ENCODE results near the gene RNASE1. TPM values are rescaled to one million over a fixed set of nuclear protein-coding genes. Genes with fewer than 3 reads are reported as not detected.

RNASE1 gene
- total and polyA plus RNA-seq, 2 experiments from 2014 or later, result 0.56 to 1.7 TPM

Other genes starting within 250 kb of the RNASE1 start
- 0.24 and 0.74 TPM in 2 replicates for gene RNASE9, start 241.8 kb downstream of the RNASE1 start, total RNA-seq (2014; rRNA removed; shearing (Covaris generic))
- not detected in 2 replicates for gene RNASE9, start 241.8 kb downstream of the RNASE1 start, polyA plus RNA-seq (2016; fragmentation: Nextera tagmentation; extraction: Ambion mirVana)
- not detected in 2 replicates for gene RNASE11, start 214.8 kb downstream of the RNASE1 start, total RNA-seq (2014; rRNA removed; shearing (Covaris generic))
- not detected in 2 replicates for gene RNASE11, start 214.8 kb downstream of the RNASE1 start, polyA plus RNA-seq (2016; fragmentation: Nextera tagmentation; extraction: Ambion mirVana)
- gene RNASE12, start 211.5 kb downstream of the RNASE1 start, total RNA-seq (2014; rRNA removed; shearing (Covaris generic)), result not detected in 2 replicates
- not detected in 2 replicates for gene RNASE12, start 211.5 kb downstream of the RNASE1 start, polyA plus RNA-seq (2016; fragmentation: Nextera tagmentation; extraction: Ambion mirVana)
- gene OR6S1, start 161.2 kb downstream of the RNASE1 start, total RNA-seq (2014; rRNA removed; shearing (Covaris generic)), result not detected in 2 replicates
- not detected in 2 replicates for gene OR6S1, start 161.2 kb downstream of the RNASE1 start, polyA plus RNA-seq (2016; fragmentation: Nextera tagmentation; extraction: Ambion mirVana)
- 1.6 and 2.0 TPM in 2 replicates for gene RNASE4, start 118.3 kb downstream of the RNASE1 start, total RNA-seq (2014; rRNA removed; shearing (Covaris generic))
- 0.29 and 0.45 TPM in 2 replicates for gene RNASE4, start 118.3 kb downstream of the RNASE1 start, polyA plus RNA-seq (2016; fragmentation: Nextera tagmentation; extraction: Ambion mirVana)
- 2.3 and 5.1 TPM in 2 replicates for gene ANG, start 114.1 kb downstream of the RNASE1 start, total RNA-seq (2014; rRNA removed; shearing (Covaris generic))
- gene ANG, start 114.1 kb downstream of the RNASE1 start, polyA plus RNA-seq (2016; fragmentation: Nextera tagmentation; extraction: Ambion mirVana), result 3.7 and 5.0 TPM in 2 replicates
- gene EDDM3A, start 57.0 kb downstream of the RNASE1 start, total RNA-seq (2014; rRNA removed; shearing (Covaris generic)), result not detected in 2 replicates
- gene EDDM3A, start 57.0 kb downstream of the RNASE1 start, polyA plus RNA-seq (2016; fragmentation: Nextera tagmentation; extraction: Ambion mirVana), result not detected in 2 replicates
- not detected in 2 replicates for gene EDDM3B, start 34.4 kb downstream of the RNASE1 start, total RNA-seq (2014; rRNA removed; shearing (Covaris generic))
- not detected in 2 replicates for gene EDDM3B, start 34.4 kb downstream of the RNASE1 start, polyA plus RNA-seq (2016; fragmentation: Nextera tagmentation; extraction: Ambion mirVana)
- gene RNASE6, start 21.6 kb downstream of the RNASE1 start, total RNA-seq (2014; rRNA removed; shearing (Covaris generic)), result 0.45 TPM in 1 of 2 replicates, not detected in the other
- gene RNASE6, start 21.6 kb downstream of the RNASE1 start, polyA plus RNA-seq (2016; fragmentation: Nextera tagmentation; extraction: Ambion mirVana), result not detected in 2 replicates
- gene RNASE3, start 88.5 kb upstream of the RNASE1 start, total RNA-seq (2014; rRNA removed; shearing (Covaris generic)), result not detected in 2 replicates
- not detected in 2 replicates for gene RNASE3, start 88.5 kb upstream of the RNASE1 start, polyA plus RNA-seq (2016; fragmentation: Nextera tagmentation; extraction: Ambion mirVana)
- not detected in 2 replicates for gene RNASE2, start 152.6 kb upstream of the RNASE1 start, total RNA-seq (2014; rRNA removed; shearing (Covaris generic))
- gene RNASE2, start 152.6 kb upstream of the RNASE1 start, polyA plus RNA-seq (2016; fragmentation: Nextera tagmentation; extraction: Ambion mirVana), result not detected in 2 replicates
- gene METTL17, start 187.1 kb upstream of the RNASE1 start, total RNA-seq (2014; rRNA removed; shearing (Covaris generic)), result 156 and 163 TPM in 2 replicates
- 74.9 and 77.7 TPM in 2 replicates for gene METTL17, start 187.1 kb upstream of the RNASE1 start, polyA plus RNA-seq (2016; fragmentation: Nextera tagmentation; extraction: Ambion mirVana)
- gene SLC39A2, start 196.4 kb upstream of the RNASE1 start, total RNA-seq (2014; rRNA removed; shearing (Covaris generic)), result not detected in 2 replicates
- not detected in 2 replicates for gene SLC39A2, start 196.4 kb upstream of the RNASE1 start, polyA plus RNA-seq (2016; fragmentation: Nextera tagmentation; extraction: Ambion mirVana)
- gene NDRG2, start 222.2 kb upstream of the RNASE1 start, total RNA-seq (2014; rRNA removed; shearing (Covaris generic)), result 15.2 and 20.6 TPM in 2 replicates
- gene NDRG2, start 222.2 kb upstream of the RNASE1 start, polyA plus RNA-seq (2016; fragmentation: Nextera tagmentation; extraction: Ambion mirVana), result 8.8 and 10.5 TPM in 2 replicates
- gene TPPP2, start 227.4 kb upstream of the RNASE1 start, total RNA-seq (2014; rRNA removed; shearing (Covaris generic)), result not detected in 2 replicates
- gene TPPP2, start 227.4 kb upstream of the RNASE1 start, polyA plus RNA-seq (2016; fragmentation: Nextera tagmentation; extraction: Ambion mirVana), result not detected in 2 replicates
- gene RNASE13, start 232.0 kb upstream of the RNASE1 start, total RNA-seq (2014; rRNA removed; shearing (Covaris generic)), result not detected in 2 replicates
- gene RNASE13, start 232.0 kb upstream of the RNASE1 start, polyA plus RNA-seq (2016; fragmentation: Nextera tagmentation; extraction: Ambion mirVana), result not detected in 2 replicates
- not detected in 2 replicates for gene RNASE7, start 239.5 kb upstream of the RNASE1 start, total RNA-seq (2014; rRNA removed; shearing (Covaris generic))
- not detected in 2 replicates for gene RNASE7, start 239.5 kb upstream of the RNASE1 start, polyA plus RNA-seq (2016; fragmentation: Nextera tagmentation; extraction: Ambion mirVana)